Mucosa of descending colon (tissue), 3 donors: ENCODE measurements around the gene CC2D1A. TPM values are rescaled to one million over a fixed set of nuclear protein-coding genes. Genes with fewer than 3 reads are reported as not detected.

ENCODE experiments used
- ATAC-seq: fragments of 200-7000 bp; cut with Tn5 transposase; one replicate; pipeline ENCODE4 v1.9.1; 2020; ENCODE audit warnings: mild to moderate bottlenecking, moderate library complexity
- DNase-seq, 3 donors: peaks; one replicate each; pipeline ENCODE4 v3.0.0-alpha.2; 2020
- H3K36me3 ChIP-seq: fragments of 200-600 bp; one replicate; pipeline ENCODE4 v1.8.0; 2021; ENCODE audit warnings: low read depth, mild to moderate bottlenecking
- H3K4me1 ChIP-seq: fragments of 200-600 bp; one replicate; pipeline ENCODE4 v1.8.0; 2021; ENCODE audit warnings: low read depth, mild to moderate bottlenecking
- H3K4me3 ChIP-seq: fragments of 200-600 bp; one replicate; pipeline ENCODE4 v1.8.0; 2021; ENCODE audit warnings: mild to moderate bottlenecking
- H3K9me3 ChIP-seq: fragments of 200-600 bp; one replicate; pipeline ENCODE4 v1.8.0; 2021; ENCODE audit warnings: mild to moderate bottlenecking
- CTCF ChIP-seq: fragments of 200-600 bp; IDR thresholded peaks from one replicate; pipeline ENCODE4 v1.8.0; 2022; ENCODE audit warnings: antibody characterized with exemption, mild to moderate bottlenecking
- intact Hi-C, 2 donors: fragments of 100-400 bp; cut with DNase I in 1 of 2; cut with micrococcal nuclease in 1 of 2; formaldehyde crosslinking; loops; one replicate each; pipeline versions ENCODE4 v1.11.0 to v1.11.1; 2022; cut with DNase I, micrococcal nuclease
- total RNA-seq, 3 donors: library from RNA; stranded (reverse); fragmentation: NEBNext Ultra II Directional in 2 of 3; extraction: Animal tissue kit (Norgen Biotek cat#: 25700) in 2 of 3; gene quantifications; one replicate each; pipeline versions ENCODE4 v1.2.1 to v1.2.4, GENCODE V29; 2021 to 2023
- donor health status: DM: no; HTN: no; CAD: no; lungs with moderate emphysema.
- donor health status: DM: no; HTN: no; CAD: no.
- donor health status: DM: no; HTN: yes; CAD: no.

The CC2D1A gene
- total RNA-seq, 3 donors from 2014 or later, result 68.4 to 118 (median 101) TPM

DNA sequence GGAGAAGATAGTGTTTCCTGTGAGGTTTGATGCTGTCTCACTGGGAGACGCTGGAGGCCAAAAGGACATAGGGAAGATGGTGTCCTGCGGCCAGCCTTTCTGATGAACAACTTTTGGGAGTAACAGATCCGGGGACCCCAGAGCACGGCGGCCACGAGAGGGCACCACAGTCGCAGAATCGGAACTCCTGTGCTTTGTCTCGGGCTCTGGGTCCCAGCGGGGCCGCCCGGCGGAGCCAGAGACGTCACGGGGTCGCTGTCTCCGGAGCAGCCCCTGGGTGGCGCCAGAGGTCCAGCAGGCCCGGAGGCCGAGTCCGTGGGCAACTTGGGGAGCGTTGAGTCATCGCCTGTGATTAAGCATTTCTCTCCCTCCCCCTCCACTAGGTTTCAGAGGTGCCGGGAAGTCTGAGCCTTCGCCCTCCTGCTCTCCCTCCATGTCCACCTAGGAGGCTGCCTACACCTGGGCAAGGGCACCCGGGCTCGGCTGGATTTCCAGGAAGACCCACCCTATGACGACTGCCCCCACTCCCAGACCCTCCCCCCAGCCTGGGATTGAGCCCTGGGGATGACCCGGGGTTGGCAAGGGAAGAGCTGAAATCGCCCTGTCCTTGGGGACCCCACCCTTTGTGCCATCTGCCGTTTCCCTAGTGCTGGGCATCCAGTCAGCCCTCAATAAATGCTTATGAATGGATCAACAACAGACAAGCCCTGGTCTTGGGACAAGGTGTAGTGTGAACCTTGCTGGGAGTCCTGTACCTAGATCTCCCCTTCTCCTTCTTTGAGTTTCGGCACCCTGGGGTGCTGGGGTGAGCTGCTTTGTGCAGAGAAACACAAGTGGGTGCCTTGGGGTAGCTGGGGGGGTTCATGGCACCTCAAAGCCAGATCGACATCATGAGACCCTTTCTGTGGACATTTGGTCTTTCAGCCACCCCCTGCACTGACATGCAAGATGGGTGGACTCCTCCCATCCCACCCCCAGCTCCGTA is 25.6 kb upstream of the CC2D1A start:
- no peaks in the 10 kb centered on the region for H3K9me3 ChIP-seq
- peaks cover 41% of the 10 kb centered on the region for H3K4me1 ChIP-seq
- peak; percentile 98 to 100 (median 100) for DNase-seq
- no peak overlapping the region for H3K4me3 ChIP-seq
- intact Hi-C loops, result loop anchor here (5.0 to 10.0 kb wide), 2 partner anchors 192 to 194 kb away; partner anchors contain the start of gene MISP3 (in 2 of the 2)
- TF ChIP-seq CTCF, result peak; percentile 99
- H3K36me3 ChIP-seq, result no peaks in the 10 kb centered on the region
- peak; percentile 91 for ATAC-seq

DNA sequence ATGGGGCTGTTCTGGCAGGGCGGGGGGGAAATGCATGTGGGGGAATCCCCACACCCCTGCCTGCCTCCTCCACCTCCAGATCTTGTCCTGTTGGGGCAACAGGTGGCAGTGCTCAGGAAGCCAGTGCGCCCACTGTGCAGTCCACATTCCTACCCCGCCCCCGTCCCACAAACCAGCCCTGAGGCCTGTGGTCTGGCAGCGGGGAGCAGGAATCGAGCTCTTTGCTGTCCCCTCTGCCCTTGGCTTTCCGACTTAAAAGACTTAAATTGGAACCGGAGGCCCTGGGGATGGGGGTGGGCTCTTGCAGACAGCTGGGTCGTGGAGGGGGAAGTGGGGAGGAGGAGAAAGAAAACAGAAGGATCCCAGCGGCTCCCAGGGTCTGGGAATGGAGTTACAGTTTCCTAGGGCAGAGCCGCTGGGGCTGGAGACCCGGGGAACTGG is 24.7 kb upstream of the CC2D1A start:
- intact Hi-C loops, result loop anchor here (5.0 to 10.0 kb wide), 2 partner anchors 191 to 194 kb away; partner anchors contain the start of gene MISP3 (in 2 of the 2)
- Histone ChIP-seq H3K4me3 (no peak overlapping the region), H3K4me1 (peaks cover 47% of the 10 kb centered on the region), H3K9me3 (no peaks in the 10 kb centered on the region), H3K36me3 (no peaks in the 10 kb centered on the region)
- ATAC-seq (no peak), DNase-seq (peak in 1 of 3 donors; percentile 48)
- TF ChIP-seq CTCF, result no peak

DNA sequence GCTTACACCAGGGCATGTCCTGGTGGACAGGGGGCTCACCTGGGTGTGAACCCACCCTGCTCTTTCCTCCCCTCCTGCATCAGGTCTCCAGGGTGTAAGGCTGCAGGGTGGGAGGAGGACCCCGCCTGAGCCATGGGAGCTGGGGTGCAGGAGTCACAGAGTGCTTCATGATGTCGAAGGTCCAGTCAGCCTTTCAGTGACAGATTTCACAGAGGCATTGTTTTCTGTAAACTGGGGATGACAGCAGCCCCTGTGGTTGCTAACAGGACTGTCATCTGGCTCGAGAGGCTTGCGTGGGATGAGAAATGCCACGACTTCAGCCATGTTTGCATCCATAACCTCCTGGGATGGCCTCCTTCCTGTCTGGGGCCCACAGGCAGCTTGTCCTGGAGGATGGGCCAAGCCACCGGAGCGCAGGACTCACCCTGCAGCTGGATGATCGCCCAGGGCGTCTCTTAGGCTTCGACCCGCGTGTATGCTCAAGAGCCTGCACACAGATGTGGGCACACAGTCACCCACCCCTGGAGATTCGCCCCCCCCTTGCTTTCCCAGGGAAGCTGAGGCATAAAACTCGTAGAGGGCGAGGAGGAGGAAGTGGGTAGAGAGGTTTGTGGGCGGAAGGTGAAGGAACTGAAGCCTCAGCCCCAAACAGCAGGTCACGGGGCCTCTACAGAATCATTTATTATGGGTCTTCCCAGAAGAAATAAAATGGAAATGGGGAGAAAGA is 24.1 kb upstream of the CC2D1A start:
- H3K4me3 ChIP-seq, result no peak overlapping the region
- no peaks in the 10 kb centered on the region for H3K36me3 ChIP-seq
- no peaks in the 10 kb centered on the region for H3K9me3 ChIP-seq
- no peak for TF ChIP-seq CTCF
- intact Hi-C loops, result loop anchor here (5.0 to 10.0 kb wide), 2 partner anchors 190 to 193 kb away; partner anchors contain the start of gene MISP3 (in 2 of the 2)
- peak; percentile 11 for ATAC-seq
- H3K4me1 ChIP-seq, result peaks cover 50% of the 10 kb centered on the region
- DNase-seq, result peak; percentile 60 to 79 (median 73)

DNA sequence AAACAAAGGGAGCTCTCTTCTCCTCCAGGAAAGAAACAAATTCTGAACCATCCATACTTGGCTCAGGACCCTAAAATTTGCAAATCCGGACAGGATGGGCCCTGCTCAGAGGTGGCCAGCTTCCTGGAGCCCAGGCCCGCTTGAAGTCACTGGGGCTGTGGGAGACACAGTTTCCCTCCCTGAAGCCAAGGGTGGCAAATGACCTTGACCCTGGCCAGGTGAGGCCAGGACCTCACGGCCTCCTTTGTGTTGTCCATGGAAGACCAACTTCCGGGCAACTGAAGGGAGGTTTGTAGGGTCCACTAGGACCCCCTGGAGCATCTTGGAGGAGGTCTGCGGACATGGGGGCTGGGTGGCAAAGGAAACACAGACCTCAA is 23.6 kb upstream of the CC2D1A start:
- TF ChIP-seq CTCF, result no peak
- intact Hi-C loops, result loop anchor here (5.0 to 10.0 kb wide), 2 partner anchors 190 to 192 kb away; partner anchors contain the start of gene MISP3 (in 2 of the 2)
- Histone ChIP-seq H3K36me3 (no peaks in the 10 kb centered on the region), H3K4me3 (no peak overlapping the region), H3K4me1 (peaks cover 54% of the 10 kb centered on the region), H3K9me3 (no peaks in the 10 kb centered on the region)
- no peak for DNase-seq
- no peak for ATAC-seq

DNA sequence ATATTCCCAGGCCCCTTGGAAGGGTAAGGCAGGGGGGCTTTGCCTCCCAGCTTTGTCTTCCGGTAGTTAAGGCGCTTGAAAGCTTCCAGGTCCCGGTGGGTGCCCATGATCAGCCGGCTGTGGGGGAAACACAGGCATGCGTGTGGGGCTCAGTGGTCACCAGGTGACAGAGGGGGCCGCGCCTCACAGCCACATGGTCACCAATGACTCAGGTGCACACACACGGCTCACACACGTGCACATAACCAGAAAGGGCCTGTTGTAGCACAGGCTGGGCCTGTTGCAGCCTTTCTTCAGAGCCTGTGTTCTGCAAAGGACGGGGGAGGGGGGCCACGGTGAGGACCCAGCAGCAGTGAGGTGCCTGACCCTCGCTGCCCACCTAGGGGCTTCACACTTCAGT is 23.2 kb upstream of the CC2D1A start:
- intact Hi-C loops, result loop anchor here (5.0 to 10.0 kb wide), 2 partner anchors 189 to 192 kb away; partner anchors contain the start of gene MISP3 (in 2 of the 2)
- no peaks in the 10 kb centered on the region for H3K36me3 ChIP-seq
- H3K9me3 ChIP-seq, result no peaks in the 10 kb centered on the region
- no peak for DNase-seq
- H3K4me3 ChIP-seq, result no peak overlapping the region
- peaks cover 57% of the 10 kb centered on the region for H3K4me1 ChIP-seq
- no peak for ATAC-seq
- TF ChIP-seq CTCF, result no peak
